ENCODE data around the gene DDX39B.

DNA sequence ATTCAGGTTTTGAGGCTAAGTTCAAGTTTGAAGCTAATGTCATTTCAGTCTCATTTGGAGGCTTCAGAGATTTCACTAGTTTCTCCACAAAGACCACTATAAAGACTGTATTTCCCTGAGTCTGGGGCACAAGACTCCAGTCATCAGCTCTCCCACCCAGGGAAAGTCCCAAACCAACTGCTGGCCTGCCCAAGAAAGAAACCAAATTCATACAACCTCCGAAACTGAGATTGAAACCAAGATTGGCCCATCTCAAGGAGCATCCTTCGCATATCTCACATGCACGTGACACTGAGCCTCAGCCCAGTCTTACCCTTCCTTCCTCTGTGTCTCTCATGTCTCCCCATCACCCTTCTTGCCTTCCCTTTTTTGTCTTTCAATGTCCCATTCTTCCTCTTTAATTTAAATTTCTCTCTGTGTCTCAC lies 26.7 kb upstream of the DDX39B start:
- TF ChIP-seq, protein P1, sequence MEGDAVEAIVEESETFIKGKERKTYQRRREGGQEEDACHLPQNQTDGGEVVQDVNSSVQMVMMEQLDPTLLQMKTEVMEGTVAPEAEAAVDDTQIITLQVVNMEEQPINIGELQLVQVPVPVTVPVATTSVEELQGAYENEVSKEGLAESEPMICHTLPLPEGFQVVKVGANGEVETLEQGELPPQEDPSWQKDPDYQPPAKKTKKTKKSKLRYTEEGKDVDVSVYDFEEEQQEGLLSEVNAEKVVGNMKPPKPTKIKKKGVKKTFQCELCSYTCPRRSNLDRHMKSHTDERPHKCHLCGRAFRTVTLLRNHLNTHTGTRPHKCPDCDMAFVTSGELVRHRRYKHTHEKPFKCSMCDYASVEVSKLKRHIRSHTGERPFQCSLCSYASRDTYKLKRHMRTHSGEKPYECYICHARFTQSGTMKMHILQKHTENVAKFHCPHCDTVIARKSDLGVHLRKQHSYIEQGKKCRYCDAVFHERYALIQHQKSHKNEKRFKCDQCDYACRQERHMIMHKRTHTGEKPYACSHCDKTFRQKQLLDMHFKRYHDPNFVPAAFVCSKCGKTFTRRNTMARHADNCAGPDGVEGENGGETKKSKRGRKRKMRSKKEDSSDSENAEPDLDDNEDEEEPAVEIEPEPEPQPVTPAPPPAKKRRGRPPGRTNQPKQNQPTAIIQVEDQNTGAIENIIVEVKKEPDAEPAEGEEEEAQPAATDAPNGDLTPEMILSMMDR (IDR thresholded peaks at IDR 0.05; ENCODE audit: insufficient read depth, low read length), result no peak
- TF ChIP-seq POLR2AphosphoS5 (IDR thresholded peaks at IDR 0.05; ENCODE audit: low read depth) (no peak), GABPA (IDR thresholded peaks at IDR 0.05; ENCODE audit: low read depth) (no peak)
- TF ChIP-seq, protein P2, sequence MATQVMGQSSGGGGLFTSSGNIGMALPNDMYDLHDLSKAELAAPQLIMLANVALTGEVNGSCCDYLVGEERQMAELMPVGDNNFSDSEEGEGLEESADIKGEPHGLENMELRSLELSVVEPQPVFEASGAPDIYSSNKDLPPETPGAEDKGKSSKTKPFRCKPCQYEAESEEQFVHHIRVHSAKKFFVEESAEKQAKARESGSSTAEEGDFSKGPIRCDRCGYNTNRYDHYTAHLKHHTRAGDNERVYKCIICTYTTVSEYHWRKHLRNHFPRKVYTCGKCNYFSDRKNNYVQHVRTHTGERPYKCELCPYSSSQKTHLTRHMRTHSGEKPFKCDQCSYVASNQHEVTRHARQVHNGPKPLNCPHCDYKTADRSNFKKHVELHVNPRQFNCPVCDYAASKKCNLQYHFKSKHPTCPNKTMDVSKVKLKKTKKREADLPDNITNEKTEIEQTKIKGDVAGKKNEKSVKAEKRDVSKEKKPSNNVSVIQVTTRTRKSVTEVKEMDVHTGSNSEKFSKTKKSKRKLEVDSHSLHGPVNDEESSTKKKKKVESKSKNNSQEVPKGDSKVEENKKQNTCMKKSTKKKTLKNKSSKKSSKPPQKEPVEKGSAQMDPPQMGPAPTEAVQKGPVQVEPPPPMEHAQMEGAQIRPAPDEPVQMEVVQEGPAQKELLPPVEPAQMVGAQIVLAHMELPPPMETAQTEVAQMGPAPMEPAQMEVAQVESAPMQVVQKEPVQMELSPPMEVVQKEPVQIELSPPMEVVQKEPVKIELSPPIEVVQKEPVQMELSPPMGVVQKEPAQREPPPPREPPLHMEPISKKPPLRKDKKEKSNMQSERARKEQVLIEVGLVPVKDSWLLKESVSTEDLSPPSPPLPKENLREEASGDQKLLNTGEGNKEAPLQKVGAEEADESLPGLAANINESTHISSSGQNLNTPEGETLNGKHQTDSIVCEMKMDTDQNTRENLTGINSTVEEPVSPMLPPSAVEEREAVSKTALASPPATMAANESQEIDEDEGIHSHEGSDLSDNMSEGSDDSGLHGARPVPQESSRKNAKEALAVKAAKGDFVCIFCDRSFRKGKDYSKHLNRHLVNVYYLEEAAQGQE (IDR thresholded peaks at IDR 0.05; ENCODE audit: insufficient replicate concordance, low read depth), result no peak
